GM19452 (cell line): Measurements from ENCODE around the gene SLC52A3.

Source experiments
- ATAC-seq: cut with Tn5 transposase; IDR thresholded peaks from one replicate; pipeline ENCODE4 v1.9.1; 2021; ENCODE audit not compliant: unreplicated experiment

Gene SLC52A3

DNA sequence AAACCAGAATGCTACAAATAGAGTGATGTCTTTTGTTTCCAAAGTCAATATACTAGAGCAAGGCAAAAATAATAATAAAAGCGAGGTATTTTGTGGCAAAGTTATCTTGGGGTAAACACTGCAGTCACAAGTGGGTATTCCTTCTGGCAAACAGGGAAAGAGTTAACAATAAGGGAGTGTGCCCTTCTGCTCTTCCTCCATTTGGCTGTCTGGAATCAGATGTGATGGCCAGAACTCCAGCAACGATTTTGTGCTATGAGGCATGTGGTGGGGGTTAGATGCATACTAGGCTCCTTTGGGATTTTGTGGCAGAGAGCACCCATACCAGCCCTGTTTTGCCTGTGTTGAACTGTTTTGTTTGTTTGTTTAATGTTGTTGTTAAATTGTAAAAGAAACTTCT is 2.4 kb upstream of the SLC52A3 start:
- no peak for ATAC-seq

DNA sequence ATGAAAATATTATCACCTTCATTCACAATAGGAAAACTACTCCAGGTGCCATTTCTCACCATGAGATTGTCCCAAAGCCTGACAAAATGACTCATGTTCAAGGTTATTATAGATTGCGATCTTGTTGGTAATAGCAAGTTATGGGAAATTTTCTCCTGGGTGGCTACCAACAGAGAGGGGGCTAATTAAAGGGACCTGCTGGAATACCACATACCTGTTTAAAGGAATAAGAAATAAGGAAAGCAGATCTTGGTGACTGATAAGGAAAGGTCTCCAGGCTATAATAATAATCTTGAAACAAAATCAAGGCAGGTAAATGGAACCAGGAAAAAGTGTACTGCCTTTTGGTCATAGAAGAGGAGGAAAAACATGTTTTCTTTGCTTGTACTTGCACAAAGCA is 1.4 kb downstream of the SLC52A3 start:
- no peak for ATAC-seq

DNA sequence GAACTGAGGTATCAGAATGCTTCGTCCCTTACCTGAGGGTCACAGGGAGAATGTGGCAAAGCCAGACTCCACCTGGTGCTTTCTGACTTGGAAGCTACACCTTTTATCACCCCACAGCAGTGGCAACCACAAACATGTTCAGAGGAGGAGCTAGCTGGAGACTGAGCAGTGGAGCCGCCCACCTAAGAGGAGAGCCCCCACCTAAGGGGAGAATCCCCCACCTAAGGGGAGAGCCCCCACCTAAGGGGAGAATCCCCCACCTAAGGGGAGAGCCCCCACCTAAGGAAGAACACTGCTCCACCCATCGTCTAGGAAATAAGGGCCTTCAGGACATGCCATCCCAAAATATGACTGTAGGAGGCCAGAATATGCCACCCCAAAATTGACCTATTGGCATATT is 4.0 kb downstream of the SLC52A3 start:
- no peak for ATAC-seq

DNA sequence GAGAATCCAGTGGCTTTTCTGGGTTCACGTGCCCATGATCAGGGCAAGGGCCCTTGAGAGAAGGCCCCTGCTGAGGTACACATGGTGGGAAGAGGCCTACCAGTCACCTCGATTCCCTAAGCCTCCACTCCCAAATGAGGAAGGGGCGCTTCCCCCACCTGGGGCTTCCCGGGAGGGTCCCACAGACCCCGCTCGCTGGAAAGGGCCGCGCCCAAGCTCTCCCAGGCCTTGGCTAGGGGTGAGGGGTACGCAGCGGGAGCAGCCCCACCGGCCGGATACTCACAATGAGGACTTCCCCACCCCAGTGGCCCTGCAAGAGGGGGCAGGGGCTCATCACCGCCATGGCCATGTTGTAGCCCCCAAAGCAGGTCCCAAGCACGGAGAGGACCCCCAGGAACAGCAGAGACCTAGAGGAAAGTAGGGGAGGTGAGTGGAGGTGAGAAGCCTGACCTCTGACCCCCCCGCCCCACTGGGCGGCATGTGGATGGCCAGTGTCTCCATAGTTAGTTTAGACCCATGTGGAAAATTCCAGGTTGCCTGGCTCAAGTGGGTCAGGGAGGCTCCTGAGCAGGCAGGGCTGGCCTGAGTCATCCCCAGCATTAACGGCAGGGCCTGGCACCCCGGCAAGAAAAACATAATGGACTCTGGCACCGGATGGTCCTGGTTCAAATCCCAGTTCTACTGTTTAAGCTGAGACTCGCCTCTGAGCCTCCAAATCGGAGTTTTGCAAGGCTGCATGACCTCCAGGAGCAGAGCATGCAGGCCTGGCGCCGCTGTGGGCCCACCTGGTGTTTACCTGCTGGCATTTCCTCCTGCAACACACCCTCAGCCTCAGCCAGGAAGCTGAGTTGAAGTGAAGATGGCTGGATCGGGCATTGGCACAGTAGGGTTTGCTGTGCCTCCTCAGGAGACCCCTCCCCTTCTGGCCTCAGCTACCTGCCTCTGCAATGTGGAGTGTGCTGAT is 6.6 kb downstream of the SLC52A3 start:
- no peak for ATAC-seq

DNA sequence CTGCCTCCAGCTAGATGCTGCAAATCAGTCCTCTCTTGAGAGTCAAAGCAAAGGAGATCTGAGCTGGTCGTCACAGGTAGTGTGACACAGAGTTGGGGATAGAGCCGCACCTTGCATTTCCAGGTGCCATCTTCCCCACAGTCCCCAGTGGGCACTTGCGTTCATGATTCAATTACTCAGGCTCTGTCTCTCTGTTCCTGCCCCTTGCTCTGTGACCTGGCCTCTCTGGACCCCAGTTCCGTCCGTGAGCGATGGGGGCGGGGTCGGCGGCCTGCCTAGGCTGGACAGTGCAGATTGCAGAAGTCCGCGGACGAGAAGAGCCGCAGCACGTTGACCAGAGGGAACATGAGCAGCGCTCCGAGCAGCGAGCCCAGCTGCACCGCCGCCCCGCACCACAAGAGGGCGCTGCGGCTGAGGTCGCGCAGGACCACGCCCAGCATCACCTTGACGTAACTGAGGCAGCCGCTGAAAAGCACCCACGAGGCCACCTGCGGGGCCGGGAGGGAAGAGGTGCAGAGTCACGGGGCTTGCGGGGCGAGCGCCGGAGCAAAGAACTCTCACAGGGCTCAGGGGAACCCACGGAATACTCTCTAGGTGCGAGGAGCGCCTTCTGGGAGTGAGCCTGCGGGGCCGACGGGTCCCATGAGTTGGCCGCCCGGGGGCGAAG is 7.4 kb downstream of the SLC52A3 start:
- ATAC-seq = no peak

DNA sequence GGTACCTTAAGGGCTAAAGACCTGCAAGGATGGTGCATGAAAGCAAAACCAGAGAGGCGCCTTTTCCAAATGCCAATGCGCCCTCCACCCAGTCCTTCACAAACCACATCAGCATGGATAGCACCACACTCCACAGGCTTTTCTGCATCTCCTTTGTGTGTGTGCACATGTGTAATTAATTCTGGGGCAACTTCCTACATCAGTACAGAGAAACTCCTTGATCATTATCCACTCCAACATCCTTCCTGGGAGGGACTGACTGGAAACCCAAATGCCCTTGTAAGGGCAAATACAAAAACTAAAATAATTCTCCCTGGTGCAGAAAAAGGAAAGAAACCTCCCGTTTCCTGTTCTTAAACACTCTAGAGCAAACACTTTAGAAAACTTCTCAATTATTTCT is 10.8 kb downstream of the SLC52A3 start:
- no peak for ATAC-seq

DNA sequence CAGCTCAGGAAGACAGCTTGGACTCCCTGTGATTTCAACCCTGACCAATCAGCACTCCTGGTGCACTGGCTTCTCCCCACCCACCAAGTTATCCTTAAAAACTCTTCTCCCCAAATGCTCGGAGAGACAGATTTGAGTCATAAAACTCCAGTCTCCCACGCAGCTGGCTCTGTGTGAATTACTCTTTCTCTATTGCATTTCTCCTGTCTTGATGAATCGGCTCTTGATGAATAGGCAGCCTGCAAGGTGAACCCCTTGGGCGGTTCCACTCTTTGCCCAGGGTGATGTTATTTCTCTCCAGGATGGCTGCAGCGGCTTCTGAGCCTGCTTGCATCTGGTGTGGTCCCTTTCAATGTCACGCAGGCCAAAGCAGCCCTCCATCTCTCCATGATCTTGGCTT is 12.4 kb downstream of the SLC52A3 start:
- ATAC-seq = no peak

DNA sequence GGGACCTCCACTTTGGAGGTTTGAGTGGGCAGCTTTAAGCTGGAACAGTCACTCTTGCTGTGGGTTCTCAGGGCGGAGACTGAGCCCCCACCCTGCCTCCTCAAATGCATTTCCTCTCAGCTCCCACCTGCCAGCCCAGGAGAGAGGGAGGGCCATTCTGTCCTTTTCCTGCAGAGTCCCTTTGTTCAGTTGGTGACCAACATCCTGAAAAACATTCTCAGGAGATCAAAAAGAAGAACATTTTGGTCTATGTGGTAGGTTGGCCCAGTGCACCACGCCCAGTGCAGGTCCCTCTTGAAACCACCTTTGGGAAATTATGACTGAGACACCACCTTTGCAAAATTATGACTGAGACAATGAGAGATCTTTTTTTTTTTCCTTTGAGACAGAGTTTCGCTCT is 13.4 kb downstream of the SLC52A3 start:
- ATAC-seq = no peak

DNA sequence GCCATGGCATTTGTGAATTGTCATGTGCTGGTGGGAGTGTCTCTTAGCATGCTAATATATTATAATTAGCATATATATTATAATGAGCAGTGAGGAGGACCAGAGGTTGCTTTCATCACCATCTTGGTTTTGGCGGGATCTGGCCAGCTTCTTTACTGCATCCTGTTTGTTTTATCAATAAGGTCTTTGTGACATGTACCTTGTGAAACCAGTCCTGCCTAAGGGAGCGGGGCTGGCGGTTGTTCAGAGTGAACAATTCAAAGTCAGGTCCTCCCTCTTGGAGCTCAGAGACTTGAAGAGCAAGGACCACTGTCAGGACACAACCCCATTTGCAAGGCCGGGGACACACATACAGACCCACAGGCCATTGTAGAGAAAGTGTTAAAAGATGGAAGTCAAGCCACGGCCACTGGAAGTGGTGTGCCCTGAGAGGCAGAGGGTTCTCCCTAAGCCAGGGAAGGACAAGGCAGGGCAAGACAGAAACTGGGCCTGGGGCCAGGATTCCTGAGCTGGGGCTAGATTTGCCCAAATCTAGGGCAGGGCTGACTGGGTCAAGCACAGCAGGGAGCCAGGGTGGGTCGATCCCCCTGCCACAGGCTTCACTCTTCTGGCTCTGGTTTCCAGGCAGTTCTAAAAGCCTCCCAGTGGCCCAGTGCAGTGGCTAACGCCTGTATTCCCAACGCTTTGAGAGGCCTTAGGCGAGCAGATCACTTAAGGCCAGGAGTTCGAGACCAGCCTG is 14.2 kb downstream of the SLC52A3 start:
- no peak for ATAC-seq

DNA sequence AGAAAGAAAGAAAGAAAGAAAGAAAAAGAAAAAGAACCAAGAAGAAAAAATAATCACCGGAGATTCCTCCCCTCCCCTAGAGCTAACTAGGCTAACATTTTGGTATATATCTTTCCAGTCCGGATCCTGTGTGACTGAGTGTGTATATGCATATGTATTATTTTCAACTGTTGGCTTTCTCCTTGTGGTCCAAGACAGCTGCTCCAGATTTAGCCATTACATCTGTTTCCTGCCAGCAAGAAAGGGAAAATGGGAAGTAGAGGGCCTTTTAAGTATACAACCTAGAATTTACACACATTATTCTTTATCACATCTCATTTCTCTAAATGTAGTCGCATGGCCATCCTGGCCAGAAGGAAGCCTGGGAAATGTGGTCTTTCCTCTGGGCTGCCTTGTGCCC is 15.2 kb downstream of the SLC52A3 start:
- ATAC-seq = no peak

DNA sequence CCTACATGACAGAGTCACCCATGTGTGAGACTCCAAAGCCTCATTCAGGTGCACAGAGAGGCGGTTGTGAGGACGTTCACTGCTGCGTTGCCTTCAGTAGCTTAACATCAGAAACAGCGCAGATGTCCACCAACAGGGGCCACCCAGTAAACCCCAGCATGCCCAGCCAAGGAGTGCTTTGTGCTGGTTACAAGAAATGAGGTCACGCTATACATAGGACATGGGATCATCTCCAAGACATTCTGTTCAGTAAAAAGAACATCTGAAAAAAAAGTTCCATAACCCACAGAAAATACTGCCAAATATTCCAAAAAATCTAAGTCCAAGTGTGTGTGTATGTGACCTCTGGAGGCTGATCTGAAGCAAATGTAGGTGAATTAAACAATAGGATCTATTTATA is 16.0 kb downstream of the SLC52A3 start:
- no peak for ATAC-seq

DNA sequence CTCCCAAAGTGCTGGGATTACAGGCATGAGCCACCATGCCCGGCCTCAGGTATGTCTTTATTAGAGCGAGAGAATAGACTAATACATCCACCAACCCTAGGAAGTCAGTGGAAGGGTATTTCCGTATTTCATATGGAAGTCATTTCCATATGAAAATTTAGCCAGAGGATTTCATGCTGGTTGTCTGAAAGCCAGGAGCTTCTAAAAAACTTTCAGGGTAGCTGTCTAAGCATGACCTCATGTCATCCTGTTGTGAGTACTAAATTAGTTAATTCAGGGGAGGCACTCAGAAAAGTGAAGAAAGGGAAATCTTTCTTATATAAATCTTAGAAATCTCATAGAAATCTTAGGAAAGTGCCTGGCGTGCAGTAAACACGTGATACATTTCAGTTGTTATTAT is 16.5 kb downstream of the SLC52A3 start:
- ATAC-seq = no peak

DNA sequence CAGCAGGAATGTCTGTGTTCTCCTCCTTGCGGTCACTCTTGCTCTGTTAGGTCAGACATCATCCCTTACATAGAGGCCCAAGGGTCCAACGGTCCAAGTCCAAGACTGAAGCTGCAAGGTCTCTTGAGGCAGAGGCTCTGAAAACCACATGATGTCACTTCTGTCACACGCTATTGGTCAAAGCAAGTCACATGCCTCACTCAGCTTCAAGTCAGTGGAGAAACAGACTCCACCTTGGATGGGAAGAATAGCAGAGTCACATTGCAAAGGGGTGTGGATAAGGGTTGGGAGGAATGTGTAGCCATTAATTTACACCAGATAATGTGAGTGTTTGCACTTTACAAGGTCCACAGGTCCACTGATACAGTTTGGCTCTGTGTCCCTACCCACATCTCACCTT is 17.5 kb downstream of the SLC52A3 start:
- ATAC-seq = no peak

DNA sequence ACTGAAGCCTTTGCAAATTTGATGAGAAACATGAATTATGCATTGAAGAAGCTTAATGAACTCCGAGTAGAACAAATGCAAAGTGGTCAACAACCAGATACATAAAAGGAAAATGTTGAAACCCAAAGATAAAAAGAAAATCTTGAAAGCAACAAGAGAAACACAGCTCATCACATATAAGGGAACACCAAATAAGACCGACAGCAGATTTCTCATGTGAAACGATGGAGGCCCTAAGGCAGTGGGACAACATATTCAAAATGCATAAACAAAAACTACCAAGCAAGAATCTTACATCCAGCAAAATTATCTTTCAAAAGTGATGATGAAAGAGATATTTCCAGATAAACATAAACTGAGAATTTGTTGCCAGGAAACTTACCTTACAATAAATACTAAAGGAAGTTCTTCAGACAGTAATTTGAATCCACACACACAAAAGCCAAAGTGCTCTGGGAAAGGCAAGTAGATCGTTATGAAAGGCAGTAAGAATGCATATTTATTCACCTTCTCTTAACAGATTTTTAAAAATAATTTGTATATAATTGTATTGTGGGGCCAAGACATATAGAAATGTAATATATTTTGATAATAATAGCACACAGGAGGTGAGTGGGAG is 22.5 kb downstream of the SLC52A3 start:
- no peak for ATAC-seq

DNA sequence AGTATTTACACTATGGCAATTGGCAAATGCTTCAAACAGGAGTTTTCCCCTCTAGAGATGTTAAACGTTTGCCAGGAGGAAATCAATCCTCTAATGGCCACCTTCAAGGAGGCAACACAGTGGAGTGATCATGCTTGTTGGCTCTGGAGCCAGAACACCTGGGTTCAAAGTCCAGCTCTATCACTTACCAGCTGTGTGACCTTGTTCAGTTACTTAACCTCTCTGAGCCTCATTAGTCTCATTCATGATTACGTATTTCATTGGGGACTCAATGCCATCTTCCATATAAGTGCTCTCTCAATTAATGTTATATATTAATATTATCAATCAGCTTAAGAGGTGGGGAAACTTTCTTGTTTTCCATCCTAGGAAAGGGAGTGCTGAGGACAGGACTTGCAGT is 26.1 kb downstream of the SLC52A3 start:
- no peak for ATAC-seq

DNA sequence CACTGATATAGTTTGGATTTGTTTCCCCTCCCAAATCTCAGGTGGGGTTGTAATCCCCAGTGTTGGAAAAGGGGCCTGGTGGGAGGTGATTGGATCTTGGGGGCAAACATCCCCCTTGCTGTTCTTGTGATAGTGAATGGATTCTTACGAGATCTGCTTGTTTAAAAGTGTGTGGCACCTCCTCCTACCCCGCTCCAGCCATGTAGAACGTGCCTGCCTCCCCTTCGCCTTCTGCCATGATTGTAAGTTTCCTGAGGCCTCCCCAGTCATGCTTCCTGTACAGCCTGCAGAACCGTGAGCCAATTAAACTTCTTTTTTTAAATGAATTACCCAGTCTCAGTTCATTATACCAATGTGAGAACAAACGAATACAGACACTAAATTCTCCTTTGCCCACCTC is 26.7 kb downstream of the SLC52A3 start:
- ATAC-seq = no peak

DNA sequence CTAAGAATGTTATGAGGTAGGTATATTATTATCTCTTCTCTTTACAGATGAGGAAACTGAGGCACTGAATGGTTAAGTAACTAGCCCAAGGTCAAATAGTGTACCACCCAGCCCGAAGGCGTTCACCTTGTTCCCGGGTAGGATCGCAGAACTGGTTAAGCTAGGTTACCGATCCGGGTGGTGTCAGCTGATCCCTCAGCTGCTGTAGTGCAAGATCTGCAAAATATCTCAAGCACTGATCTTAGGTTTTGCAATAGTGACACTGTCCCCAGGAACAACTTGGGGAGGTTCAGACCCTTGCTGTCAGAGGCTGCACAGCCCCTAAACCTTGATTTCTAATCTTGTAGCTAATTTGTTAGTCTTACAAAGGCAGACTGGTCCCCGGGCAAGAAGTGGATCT is 28.1 kb downstream of the SLC52A3 start:
- ATAC-seq = no peak

DNA sequence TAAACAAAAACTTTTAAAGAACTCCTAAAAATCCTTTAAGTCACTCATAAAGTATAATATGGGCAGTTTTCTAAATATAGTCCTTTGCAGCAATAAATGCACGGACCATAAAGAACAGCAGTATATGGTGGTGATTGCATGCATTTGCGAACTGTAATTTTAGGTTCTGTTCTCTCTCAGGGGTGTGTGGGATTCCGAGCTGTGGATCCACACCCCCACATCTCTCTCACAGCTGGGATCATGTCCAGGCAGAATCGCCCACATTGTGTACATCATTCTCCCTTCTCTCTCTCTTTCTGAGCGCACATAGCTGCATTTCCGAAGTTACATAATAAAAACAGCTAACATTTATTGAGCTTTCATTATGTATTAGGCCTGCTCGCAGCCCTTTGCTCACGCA is 28.6 kb downstream of the SLC52A3 start:
- ATAC-seq = no peak

DNA sequence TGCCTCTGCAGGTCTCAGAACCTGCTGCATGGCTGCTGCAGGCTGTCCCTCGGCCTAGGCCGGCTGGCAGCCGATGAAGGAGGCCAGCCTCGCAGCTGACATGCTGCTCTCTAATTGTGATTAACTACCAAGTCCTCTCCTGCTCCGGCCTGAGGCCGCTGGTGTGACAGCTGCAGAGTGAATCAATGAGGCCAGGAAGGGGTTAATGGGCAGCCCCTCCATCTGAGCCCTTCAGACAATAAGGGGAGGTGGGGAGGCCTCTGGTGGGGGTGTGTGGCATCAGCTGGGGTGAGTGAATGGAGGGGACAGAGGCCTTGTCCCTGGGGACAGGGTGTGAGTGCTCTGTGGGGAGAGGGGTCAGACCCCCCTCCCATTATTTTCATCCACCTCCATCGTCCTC is 34.4 kb downstream of the SLC52A3 start:
- ATAC-seq = no peak

DNA sequence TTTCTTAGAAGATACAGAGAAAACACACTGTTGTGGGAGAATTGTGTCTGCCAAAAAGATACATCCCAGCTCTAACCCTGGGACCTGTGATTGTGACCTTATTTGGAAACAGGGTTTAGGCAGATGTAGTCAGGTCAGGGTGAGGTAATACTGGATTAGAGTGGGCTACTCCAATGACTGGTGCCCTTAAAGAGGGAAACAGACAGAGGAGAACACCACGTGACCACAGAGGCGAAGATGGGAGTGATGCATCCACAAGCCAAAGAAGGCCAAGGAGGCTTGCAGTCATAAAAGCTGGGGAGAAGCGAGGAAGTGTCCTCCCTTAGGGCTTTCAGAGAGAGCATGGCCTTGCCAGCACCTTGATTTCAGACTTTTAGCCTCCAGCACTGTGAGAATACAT is 35.6 kb downstream of the SLC52A3 start:
- ATAC-seq = no peak

DNA sequence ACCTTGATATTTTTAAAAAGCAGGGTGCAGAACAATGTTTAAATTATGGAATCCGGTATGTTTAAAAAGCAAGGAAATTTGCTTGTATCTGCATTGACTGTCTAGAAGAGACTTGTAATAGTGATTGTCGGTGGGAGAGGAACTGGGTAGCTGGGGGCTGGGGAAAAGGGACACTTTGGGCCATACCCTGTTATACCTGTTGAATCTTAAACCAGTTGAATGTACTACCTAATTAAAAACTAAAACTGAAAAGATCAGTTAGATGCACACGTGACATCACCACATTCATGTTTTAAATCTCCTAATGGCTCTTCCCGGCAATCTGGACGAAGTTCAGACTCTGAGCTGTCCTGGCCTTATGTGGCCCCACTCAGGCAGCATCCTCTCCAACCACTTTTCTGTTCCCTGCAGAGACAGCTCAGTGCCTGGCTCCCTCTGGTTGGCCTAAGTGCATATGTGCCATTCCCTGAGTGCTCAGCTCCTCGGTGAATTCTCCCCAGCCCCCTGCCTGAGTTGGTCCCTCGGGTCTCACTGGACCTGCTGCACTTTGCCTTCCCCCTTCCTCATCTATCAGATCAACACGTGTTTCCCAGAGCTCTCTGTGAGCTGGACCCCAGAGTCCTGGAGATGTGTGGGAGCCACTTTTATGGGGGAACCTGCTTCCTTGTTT is 36.3 kb downstream of the SLC52A3 start:
- no peak for ATAC-seq
